Neuronal stem cell (in vitro differentiated cells): ENCODE data around the gene NASP.

Experiments used
- DNase-seq: peaks from one replicate; pipeline ENCODE4 v3.0.0-alpha.2; 2013; ENCODE audit warnings: low spot score
- H2AFZ ChIP-seq: one replicate; pipeline ENCODE4 v1.6.1; 2013; ENCODE audit warnings: mild to moderate bottlenecking, low read length, inconsistent platforms
- H2AK5ac ChIP-seq: 2 replicates; pipeline ENCODE4 v1.6.1; 2013; ENCODE audit warnings: low read depth, mild to moderate bottlenecking, inconsistent platforms, low read length, moderate library complexity, mixed read lengths
- H2BK120ac ChIP-seq: 2 replicates; pipeline ENCODE4 v1.6.1; 2013; ENCODE audit warnings: low read depth, mild to moderate bottlenecking, inconsistent platforms, low read length, moderate library complexity, mixed read lengths
- H2BK12ac ChIP-seq: one replicate; pipeline ENCODE4 v1.6.1; 2013; ENCODE audit warnings: low read length, inconsistent platforms
- H2BK15ac ChIP-seq: 2 replicates; pipeline ENCODE4 v1.6.1; 2013; ENCODE audit warnings: mild to moderate bottlenecking, low read length, inconsistent platforms, mixed read lengths
- H2BK5ac ChIP-seq: one replicate; pipeline ENCODE4 v1.6.1; 2013; ENCODE audit warnings: inconsistent platforms, mild to moderate bottlenecking, low read length, moderate library complexity
- H3K14ac ChIP-seq: one replicate; pipeline ENCODE4 v1.6.1; 2013; ENCODE audit warnings: low read length, inconsistent platforms
- H3K18ac ChIP-seq: 2 replicates; pipeline ENCODE4 v1.6.1; 2013; ENCODE audit warnings: low read length, inconsistent platforms
- H3K23ac ChIP-seq: 2 replicates; pipeline ENCODE4 v1.6.1; 2013; ENCODE audit warnings: low read depth, mild to moderate bottlenecking, mixed read lengths, low read length, inconsistent platforms; ENCODE audit not compliant: poor library complexity
- H3K27ac ChIP-seq: replicated peaks from 3 replicates; pipeline ENCODE4 v1.5.1; 2013; ENCODE audit warnings: low read length, inconsistent platforms
- H3K27me3 ChIP-seq, 3 experiments: 2 replicates each; pipeline ENCODE4 v1.6.1; 2013; ENCODE audit warnings: low read length in 3 of 3, mild to moderate bottlenecking in 2 of 3, inconsistent platforms in 1 of 3, low read depth in 1 of 3, mixed read lengths in 1 of 3, moderate library complexity in 1 of 3; ENCODE audit not compliant: control insufficient read depth in 3 of 3, insufficient read depth in 3 of 3
- H3K36me3 ChIP-seq, 2 donors: replicated peaks in 1 of 2; 2 replicates each; pipeline ENCODE4 v1.6.1; 2013; ENCODE audit warnings: low read length in 2 of 2; ENCODE audit not compliant: control insufficient read depth in 2 of 2, insufficient read depth in 2 of 2
- H3K4ac ChIP-seq: 2 replicates; pipeline ENCODE4 v1.6.1; 2013; ENCODE audit warnings: inconsistent platforms, mild to moderate bottlenecking, low read length, moderate library complexity
- H3K4me1 ChIP-seq, 2 donors: 1 replicate in 1 of 2; 2 replicates in 1 of 2; pipeline ENCODE4 v1.6.1; 2013; ENCODE audit warnings: low read length in 2 of 2, low read depth in 1 of 2; ENCODE audit not compliant: control insufficient read depth in 2 of 2, insufficient read depth in 1 of 2
- H3K4me2 ChIP-seq: one replicate; pipeline ENCODE4 v1.6.1; 2013; ENCODE audit warnings: mild to moderate bottlenecking, low read length, inconsistent platforms; ENCODE audit not compliant: insufficient read depth, poor library complexity, severe bottlenecking
- H3K4me3 ChIP-seq, 2 donors: 2 replicates each; pipeline ENCODE4 v1.5.1; 2013; ENCODE audit warnings: low read length in 2 of 2, mild to moderate bottlenecking in 2 of 2, inconsistent platforms in 1 of 2, moderate library complexity in 1 of 2
- H3K79me1 ChIP-seq: one replicate; pipeline ENCODE4 v1.6.1; 2013; ENCODE audit warnings: low read depth, mild to moderate bottlenecking, inconsistent platforms, low read length, moderate library complexity
- H3K9ac ChIP-seq: one replicate; pipeline ENCODE4 v1.6.1; 2013; ENCODE audit warnings: mild to moderate bottlenecking, low read depth, low read length, inconsistent platforms; ENCODE audit not compliant: poor library complexity
- H3K9me3 ChIP-seq, 2 donors: replicated peaks in 1 of 2; 2 replicates each; pipeline versions ENCODE3 to v1.6.1; 2013; ENCODE audit warnings: low read length in 2 of 2, mild to moderate bottlenecking in 2 of 2, inconsistent platforms in 1 of 2, low read depth in 1 of 2, mixed read lengths in 1 of 2, moderate library complexity in 1 of 2; ENCODE audit not compliant: control insufficient read depth in 2 of 2, insufficient read depth in 1 of 2
- H4K8ac ChIP-seq: one replicate; pipeline ENCODE4 v1.6.1; 2013; ENCODE audit warnings: low read depth, mild to moderate bottlenecking, inconsistent platforms, low read length, moderate library complexity
- H4K91ac ChIP-seq: one replicate; pipeline ENCODE4 v1.6.1; 2013; ENCODE audit warnings: low read length, low read depth, mild to moderate bottlenecking, inconsistent platforms; ENCODE audit not compliant: poor library complexity
- WGBS, 2 donors: extraction: QIAGEN DNeasy Blood & Tissue Kit; methylation state at CpG; one replicate each; pipeline ENCODE4 v1.1.7; 2013; ENCODE audit warnings: missing lambda C conversion rate in 2 of 2, mixed read lengths in 1 of 2; ENCODE audit not compliant: insufficient read length in 2 of 2, insufficient replicate concordance in 1 of 2; ENCODE audit errors: extremely low coverage in 2 of 2; 5-methylcytosine and 5-hydroxymethylcytosine counted together

The NASP gene

GRCh38 chr1:45566722-45567121 is 17.1 kb upstream of the NASP start:
- no peak overlapping the region for H3K18ac ChIP-seq
- DNase-seq, result no peak
- H3K27me3 ChIP-seq, result no peaks in the 10 kb centered on the region
- H3K14ac ChIP-seq, result no peak overlapping the region
- H2BK5ac ChIP-seq, result no peak overlapping the region
- H4K8ac ChIP-seq, result no peak overlapping the region
- no peak overlapping the region for H2AFZ ChIP-seq
- no peaks in the 10 kb centered on the region for H3K4me1 ChIP-seq
- H3K4me2 ChIP-seq, result no peak overlapping the region
- H4K91ac ChIP-seq, result no peak overlapping the region
- H2AK5ac ChIP-seq, result no peak overlapping the region
- H3K9me3 ChIP-seq, result no peaks in the 10 kb centered on the region
- H3K27ac ChIP-seq, result no peak overlapping the region
- no peak overlapping the region for H2BK12ac ChIP-seq
- H2BK15ac ChIP-seq, result no peak overlapping the region
- H2BK120ac ChIP-seq, result no peak overlapping the region
- no peak overlapping the region for H3K4me3 ChIP-seq
- H3K36me3 ChIP-seq, result peaks cover 51 to 84% of the 10 kb centered on the region in 2 donors
- H3K4ac ChIP-seq, result no peak overlapping the region
- no peak overlapping the region for H3K9ac ChIP-seq
- no peaks in the 10 kb centered on the region for H3K79me1 ChIP-seq
- no CpG with 5 or more reads among the region's 5 CpGs for WGBS, 2 donors
- H3K23ac ChIP-seq, result peak overlapping the region; percentile 0

DNA sequence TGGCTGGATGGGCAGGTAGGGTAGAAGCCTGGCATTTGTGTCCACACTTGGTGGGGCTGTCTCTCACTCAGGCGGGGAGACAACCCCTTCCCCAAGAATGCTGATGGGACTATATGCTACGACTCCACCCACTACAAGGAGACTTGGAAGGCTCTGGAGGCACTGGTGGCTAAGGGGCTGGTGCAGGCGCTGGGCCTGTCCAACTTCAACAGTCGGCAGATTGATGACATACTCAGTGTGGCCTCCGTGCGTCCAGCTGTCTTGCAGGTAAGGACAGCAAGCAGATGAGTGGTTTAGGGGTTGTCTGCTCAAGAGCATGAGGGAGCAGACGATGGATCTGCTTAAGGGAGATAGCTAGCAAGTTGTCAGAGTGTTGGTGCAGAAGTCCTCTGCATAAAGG is 15.9 kb upstream of the NASP start:
- H4K8ac ChIP-seq, result no peak overlapping the region
- H3K23ac ChIP-seq, result no peak overlapping the region
- H3K27ac ChIP-seq, result no peak overlapping the region
- H3K18ac ChIP-seq, result no peak overlapping the region
- H2BK12ac ChIP-seq, result no peak overlapping the region
- no peaks in the 10 kb centered on the region for H3K79me1 ChIP-seq
- H2BK120ac ChIP-seq, result no peak overlapping the region
- no peak overlapping the region for H2AFZ ChIP-seq
- no peak overlapping the region for H2AK5ac ChIP-seq
- no peak overlapping the region for H3K14ac ChIP-seq
- H3K9ac ChIP-seq, result no peak overlapping the region
- H3K4ac ChIP-seq, result no peak overlapping the region
- H3K9me3 ChIP-seq, result no peaks in the 10 kb centered on the region
- no CpG with 5 or more reads among the region's 7 CpGs for WGBS, 2 donors
- no peak overlapping the region for H3K4me2 ChIP-seq
- H2BK5ac ChIP-seq, result no peak overlapping the region
- no peak overlapping the region for H3K4me3 ChIP-seq
- H2BK15ac ChIP-seq, result no peak overlapping the region
- peaks cover 47 to 75% of the 10 kb centered on the region in 2 donors for H3K36me3 ChIP-seq
- H4K91ac ChIP-seq, result no peak overlapping the region
- no peaks in the 10 kb centered on the region for H3K27me3 ChIP-seq
- H3K4me1 ChIP-seq, result no peaks in the 10 kb centered on the region
- no peak for DNase-seq

DNA sequence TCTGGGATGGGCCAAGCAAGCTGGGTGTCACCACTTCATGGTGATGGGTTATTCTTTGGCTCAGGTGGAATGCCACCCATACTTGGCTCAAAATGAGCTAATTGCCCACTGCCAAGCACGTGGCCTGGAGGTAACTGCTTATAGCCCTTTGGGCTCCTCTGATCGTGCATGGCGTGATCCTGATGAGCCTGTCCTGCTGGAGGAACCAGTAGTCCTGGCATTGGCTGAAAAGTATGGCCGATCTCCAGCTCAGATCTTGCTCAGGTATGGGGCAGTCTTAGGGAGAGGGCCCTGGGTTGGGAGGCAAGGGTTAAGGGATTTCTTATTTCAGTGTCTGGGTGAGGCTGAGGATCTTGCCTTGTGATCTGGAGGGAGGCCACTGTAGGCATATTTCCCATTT is 15.4 kb upstream of the NASP start:
- no peak overlapping the region for H3K14ac ChIP-seq
- WGBS, 2 donors, result no CpG with 5 or more reads among the region's 4 CpGs

GRCh38 chr1:45569571-45569961 is 14.3 kb upstream of the NASP start:
- Histone ChIP-seq H2AFZ (no peak overlapping the region), H2BK12ac (no peak overlapping the region), H3K4me2 (no peak overlapping the region), H3K14ac (no peak overlapping the region), H4K91ac (no peak overlapping the region), H4K8ac (no peak overlapping the region), H3K4me1 (peaks cover 0 to 2% of the 10 kb centered on the region in 2 donors), H3K4ac (no peak overlapping the region), H3K9me3 (no peaks in the 10 kb centered on the region), H3K36me3 (peaks cover 40 to 60% of the 10 kb centered on the region in 2 donors), H2BK5ac (no peak overlapping the region), H2BK120ac (no peak overlapping the region), H3K27me3 (no peaks in the 10 kb centered on the region), H2AK5ac (no peak overlapping the region), H3K9ac (no peak overlapping the region), H3K23ac (no peak overlapping the region), H3K27ac (no peak overlapping the region), H3K18ac (no peak overlapping the region), H3K4me3 (no peak overlapping the region), H3K79me1 (no peaks in the 10 kb centered on the region), H2BK15ac (no peak overlapping the region)
- WGBS, 2 donors, result no CpG with 5 or more reads among the region's 4 CpGs
- DNase-seq, result no peak

More for the DNA sequence above, 15.4 kb upstream of the NASP start:
- Histone ChIP-seq H2AFZ (no peak overlapping the region), H3K23ac (peak overlapping the region; percentile 35), H3K4me2 (no peak overlapping the region), H3K4me3 (no peak overlapping the region), H4K8ac (no peak overlapping the region), H3K27me3 (no peaks in the 10 kb centered on the region), H3K36me3 (peaks cover 47 to 70% of the 10 kb centered on the region in 2 donors), H4K91ac (no peak overlapping the region), H3K4ac (no peak overlapping the region), H3K79me1 (no peaks in the 10 kb centered on the region), H3K9ac (no peak overlapping the region), H2BK5ac (no peak overlapping the region), H3K9me3 (no peaks in the 10 kb centered on the region), H3K4me1 (peaks cover 0 to 2% of the 10 kb centered on the region in 2 donors), H2AK5ac (no peak overlapping the region), H3K18ac (no peak overlapping the region), H2BK120ac (no peak overlapping the region), H2BK12ac (no peak overlapping the region), H3K27ac (no peak overlapping the region), H2BK15ac (no peak overlapping the region)
- DNase-seq, result no peak
